Measurements from ENCODE around the gene PKNOX2.

GRCh38 chr11:125253795-125254525 lies 89.4 kb downstream of the PKNOX2 start:
- TF ChIP-seq CTCF (IDR thresholded peaks at IDR 0.05; ENCODE audit: low read depth, low read length, missing input control) (no peak), ZBTB33 (IDR thresholded peaks at IDR 0.05) (no peak), MAX (IDR thresholded peaks at IDR 0.05) (no peak), TAF1 (conservative IDR thresholded peaks at IDR 0.05) (no peak), RAD21 (IDR thresholded peaks at IDR 0.05) (no peak), GABPA (IDR thresholded peaks at IDR 0.05 in 1 of 2, conservative IDR thresholded peaks at IDR 0.05 in 1 of 2) (no peak), REST (IDR thresholded peaks at IDR 0.05) (no peak), HNF4G (IDR thresholded peaks at IDR 0.05) (no peak), EGR1 (IDR thresholded peaks at IDR 0.05; ENCODE audit: low read depth in 2 of 2) (no peak)
